DLD1 (cell line): ENCODE data around the gene YKT6.

Experiments used
- in situ Hi-C: cut with HindIII; loops from 2 replicates; pipeline ENCODE4 v1.10.0; 2017; ENCODE audit warnings: low sequenced_read_pairs

Gene YKT6

DNA sequence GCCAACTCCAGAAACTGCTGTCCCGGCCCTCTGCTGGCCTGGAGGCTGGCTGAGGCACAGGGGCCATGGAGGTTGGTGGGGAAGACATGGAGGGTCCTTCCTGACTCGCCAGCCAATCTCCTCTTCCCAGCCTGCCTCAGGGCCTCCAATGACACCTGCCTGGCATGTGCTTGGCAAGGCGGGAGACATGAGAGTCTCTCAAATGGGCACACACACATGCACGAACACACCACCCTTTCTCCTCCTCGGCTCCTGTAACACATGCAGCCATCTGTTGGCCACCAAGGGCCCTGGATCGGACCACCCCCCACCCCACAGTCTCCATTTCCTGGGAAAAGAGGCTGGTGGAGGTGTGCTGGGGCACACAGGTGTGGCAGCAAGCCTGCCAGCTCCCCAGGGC, 56.4 kb downstream of the YKT6 start:
- in situ Hi-C loops, result no loop called here

DNA sequence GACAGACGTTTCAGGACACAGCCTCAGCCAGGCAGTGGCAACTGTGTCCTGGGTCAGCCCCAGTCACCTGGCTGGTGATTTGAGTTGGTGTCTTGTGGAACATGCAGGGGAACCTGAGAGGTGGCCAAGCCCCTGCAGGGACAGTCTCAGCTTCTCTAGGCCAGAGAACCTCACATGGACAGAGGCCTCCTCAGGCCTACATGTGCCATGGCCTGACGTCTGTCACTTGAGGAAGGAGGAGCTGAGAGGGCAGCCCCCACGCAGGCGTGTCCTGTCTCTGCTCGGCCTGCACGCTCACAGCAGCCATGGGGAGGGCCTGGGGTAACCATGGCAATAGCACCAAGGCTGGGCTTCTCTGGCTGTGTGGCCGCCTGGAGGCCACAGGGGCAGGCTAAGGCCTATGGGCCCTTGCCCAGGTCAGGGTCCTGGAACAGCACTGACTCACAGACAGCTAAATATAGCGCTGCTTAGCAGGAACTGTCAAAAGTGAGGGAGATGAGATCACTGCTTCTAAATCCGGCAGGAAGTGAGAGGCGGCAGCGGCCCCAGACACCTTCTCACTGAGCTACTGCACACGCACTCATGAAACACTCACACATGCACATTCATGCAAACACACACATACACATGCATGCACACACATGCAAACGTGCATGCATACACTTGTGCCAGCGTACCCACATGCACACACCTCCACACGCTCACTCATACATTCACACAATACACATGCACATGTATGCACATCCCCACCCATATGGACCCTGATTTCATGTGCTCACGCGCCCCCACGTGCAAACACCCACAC, 57.0 kb downstream of the YKT6 start:
- in situ Hi-C loops, result no loop called here

DNA sequence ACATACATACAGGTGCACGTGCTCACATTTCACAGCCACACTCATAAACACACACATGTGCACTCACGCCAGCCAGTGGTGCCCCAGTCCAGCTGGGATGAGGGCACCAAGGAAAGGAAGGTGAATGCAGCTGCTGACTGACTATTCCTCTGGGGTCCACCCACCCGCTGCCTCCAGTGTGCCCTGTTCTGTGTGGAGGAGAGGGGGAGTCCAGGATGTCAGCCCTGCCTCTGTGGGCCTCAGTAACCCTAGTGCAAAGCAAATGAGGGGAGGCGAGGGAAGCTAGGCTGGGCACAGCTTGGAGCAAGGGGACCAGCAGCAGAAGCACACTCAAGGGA, 57.6 kb downstream of the YKT6 start:
- in situ Hi-C loops, result no loop called here

DNA sequence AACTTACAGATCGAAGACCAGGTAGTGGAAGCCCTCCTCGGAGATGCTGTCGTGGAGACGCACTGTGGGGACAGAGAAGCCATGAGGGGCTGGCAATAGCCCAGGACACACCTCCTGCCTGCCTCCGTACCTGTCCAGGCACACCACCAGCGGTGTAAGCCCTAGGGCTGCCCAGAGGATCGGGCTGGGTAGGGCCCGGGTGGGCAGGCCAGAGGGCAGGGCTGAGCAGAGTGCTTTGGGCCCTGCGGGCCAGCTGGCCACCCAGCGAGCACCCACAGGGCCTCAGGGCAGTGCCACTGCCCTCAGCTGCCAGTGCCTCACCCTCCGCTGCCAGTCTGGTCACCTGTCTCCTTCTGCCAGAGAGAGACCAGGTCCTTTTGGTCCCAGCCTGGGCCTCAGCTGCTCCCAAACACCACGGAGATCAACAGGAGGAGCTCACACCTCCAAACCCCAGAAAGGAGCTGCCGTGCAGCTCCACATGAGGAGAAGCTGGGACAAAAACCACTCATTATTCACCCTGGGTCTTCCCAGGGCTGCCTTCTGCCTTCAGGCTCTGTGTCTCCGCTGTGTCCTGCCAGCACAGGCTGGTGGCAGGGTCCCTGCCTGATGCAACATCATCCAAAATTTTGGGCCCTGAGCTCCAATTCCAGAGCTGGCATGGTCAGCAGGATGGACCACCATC, 58.2 kb downstream of the YKT6 start:
- in situ Hi-C loops, result no loop called here

DNA sequence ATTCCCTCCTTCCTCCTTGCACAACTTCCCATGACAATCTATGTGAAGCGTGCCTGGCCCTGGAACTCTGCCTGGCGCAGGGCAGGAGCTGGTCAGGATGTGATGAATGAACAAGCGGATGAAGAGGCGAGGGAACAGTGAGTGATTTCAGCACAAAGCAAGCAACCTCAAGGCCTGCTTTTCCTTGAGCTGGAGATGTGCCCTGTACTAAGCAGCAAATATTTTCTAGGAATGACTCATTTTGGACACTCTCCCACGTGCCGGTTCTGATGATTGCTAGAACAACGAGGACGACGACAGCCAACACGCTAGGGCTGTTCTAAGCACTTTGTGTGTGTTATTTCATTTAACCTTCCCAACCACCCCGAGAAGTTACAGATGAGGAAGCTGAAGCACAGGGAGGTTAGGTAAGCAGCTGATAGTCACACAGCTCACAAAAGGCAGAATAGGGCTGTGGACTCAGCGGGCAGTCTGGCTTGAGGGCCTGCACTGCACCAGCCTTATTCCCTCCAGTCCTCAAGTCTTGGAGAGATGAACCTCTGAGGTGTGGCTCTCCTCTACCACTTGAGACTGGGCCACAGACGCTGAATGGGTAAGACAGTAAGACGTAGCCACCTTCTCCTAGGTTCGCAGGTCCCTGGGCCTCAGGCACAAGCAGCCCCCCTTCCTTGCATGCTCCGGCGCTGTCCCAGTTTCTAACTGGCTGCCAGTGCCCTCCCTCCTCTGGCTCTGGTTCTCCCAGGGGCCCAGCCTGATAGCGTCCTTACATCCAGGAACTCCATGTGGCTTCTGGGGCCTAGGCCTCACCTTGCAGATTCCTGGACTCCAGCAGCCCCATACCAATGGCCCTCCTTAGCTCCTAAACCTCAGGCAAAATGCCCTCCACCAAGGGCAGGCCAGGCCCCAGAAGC, 59.0 kb downstream of the YKT6 start:
- in situ Hi-C loops, result no loop called here

DNA sequence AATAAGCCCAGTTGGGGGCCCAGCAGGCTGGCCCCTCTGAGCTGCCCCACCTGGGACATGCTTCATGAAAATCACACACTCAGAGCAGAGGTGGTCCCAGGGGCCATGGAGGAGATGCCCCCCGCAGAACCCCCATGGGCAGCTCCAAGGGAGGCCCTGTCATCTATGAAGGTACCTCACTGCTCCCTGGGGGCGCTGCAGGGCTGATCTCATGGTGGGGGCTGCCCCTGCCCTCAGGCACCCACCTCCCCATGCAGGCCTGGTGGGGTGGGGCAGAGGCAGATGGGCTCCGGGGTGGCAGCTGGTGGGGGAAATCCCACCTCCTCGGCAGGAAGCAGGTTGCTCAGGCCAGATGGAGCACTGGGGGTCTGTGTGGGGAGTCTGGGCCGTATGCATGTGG, 60.5 kb downstream of the YKT6 start:
- in situ Hi-C loops, result no loop called here

DNA sequence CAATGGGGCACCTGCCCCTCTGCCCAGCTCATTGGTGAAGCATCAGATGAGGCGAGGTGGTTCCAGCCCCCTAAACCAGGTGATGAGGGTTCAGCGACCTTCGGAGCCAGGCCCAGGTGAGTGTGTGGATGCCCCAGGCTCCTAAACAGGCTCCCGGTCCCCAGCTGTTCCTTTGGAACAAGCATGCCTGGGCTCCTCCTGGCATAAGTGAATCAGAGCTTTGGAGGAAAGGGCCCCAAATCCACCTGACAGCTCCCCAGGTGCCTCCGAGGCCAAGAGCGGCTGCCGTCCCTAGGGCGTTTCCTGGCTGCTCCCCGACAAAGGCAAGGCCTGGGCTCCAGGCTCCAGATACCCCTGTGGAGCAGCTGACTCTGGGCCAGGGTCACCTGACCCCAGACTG, 61.3 kb downstream of the YKT6 start:
- in situ Hi-C loops, result no loop called here

DNA sequence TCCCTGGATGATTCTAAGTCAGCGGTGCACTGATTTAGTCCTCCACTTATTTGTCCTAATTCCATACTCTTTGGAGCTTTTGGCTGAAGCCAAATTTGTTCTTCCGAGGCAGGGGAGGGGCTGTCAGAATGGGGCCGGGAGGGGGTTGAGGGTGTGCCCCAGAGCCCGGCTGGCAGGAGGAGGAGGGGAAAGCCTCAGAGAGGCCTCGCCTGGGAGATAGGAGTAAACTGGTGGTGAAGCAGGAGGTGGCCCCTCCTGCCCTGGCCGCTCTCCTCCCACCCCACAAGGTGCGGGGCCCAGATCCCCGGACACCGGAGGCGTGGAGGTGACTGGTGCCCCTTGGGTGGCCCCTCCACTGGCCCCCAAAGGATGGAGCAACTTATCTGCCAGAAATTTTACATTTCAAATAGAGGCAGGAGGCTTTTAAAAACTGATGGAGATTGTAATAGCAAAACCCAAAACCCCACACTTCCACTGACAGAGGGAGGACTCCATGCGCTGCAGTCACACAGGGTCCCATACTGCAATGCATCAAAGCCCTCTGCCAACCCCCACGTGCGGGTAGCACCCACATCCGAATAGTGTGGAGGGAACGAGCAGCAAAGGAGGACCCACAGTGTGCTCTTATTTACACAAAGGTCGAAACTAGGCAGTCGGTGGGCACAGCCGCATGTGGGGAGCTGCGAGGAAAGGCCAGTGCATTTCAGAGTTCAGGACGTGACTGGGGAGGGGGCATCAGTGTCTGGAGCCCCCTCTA, 62.7 kb downstream of the YKT6 start:
- in situ Hi-C loops, result no loop called here
